GM12892 (cell line): ENCODE measurements around the gene VOPP1.
"Not testable (repeated sequence)": the region's sequence is repeated elsewhere in the genome, so short reads cannot be mapped to it uniquely, and the experiment has no call there.

Source experiments
- DNase-seq: peaks from one replicate; pipeline ENCODE4 v3.0.0; 2011; ENCODE audit not compliant: insufficient read length
- FAIRE-seq: peaks from 2 replicates; lab custom pipeline; 2011; peaks lifted over from hg19 to GRCh38; lab: Jason Lieb, UNC
- POLR2A ChIP-seq: IDR thresholded peaks from 2 replicates; pipeline ENCODE4 v1.6.1; 2011; ENCODE audit warnings: low read depth, low read length, control low read depth
- POLR2AphosphoS5 ChIP-seq: IDR thresholded peaks from 2 replicates; pipeline ENCODE4 v1.6.1; 2011; ENCODE audit warnings: low read depth, low read length, control low read depth
- TAF1 ChIP-seq: IDR thresholded peaks from 2 replicates; pipeline ENCODE4 v1.6.1; 2011; ENCODE audit warnings: low read depth, mild to moderate bottlenecking, control low read depth, low read length, borderline replicate concordance

The VOPP1 gene

DNA sequence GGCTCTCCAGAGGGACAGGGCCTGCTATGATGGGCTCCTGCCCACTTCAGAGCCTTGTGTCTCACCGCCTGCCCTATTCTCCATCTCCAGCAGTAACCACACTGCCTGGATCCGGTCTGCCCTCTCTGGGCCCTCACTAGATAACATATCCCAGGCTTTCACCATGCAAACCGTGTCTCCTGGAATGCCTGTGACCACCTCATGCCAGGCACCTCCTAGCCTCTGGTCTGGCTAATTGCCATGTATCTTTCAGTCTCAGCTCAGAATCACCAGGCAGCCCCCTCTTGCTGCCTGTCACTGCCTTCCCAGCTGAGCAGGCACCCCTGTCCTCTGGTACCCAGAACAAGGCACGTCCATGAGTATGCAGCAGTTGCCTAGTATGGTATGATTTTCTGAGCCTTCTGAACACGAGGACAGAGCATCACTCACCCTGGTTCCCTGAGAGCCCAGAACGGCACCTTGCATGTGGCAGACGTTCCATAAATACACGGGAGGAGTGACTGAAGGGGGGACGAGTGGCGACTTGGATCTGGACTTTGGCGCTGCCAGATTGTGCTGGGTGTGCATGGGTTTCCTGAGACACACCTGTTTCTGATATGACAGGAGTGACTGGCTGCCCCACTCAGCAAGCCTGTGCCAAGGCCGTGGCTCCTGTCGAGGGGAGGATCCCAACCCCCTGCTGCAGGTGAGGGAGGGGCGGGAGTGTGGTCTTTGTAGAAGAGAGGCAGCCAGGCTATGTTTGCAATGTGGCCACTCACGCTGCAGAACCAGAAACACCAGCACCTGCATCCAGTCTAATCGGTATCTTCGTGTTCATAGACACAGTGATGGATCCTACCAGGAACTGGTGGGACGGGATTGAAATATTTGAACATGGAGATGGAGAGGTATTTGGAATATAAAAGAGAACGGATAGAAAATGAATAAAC, 95.2 kb downstream of the VOPP1 start:
- TF ChIP-seq POLR2AphosphoS5 (no peak), POLR2A (no peak), TAF1 (no peak)
- FAIRE-seq (no peak), DNase-seq (no peak)

DNA sequence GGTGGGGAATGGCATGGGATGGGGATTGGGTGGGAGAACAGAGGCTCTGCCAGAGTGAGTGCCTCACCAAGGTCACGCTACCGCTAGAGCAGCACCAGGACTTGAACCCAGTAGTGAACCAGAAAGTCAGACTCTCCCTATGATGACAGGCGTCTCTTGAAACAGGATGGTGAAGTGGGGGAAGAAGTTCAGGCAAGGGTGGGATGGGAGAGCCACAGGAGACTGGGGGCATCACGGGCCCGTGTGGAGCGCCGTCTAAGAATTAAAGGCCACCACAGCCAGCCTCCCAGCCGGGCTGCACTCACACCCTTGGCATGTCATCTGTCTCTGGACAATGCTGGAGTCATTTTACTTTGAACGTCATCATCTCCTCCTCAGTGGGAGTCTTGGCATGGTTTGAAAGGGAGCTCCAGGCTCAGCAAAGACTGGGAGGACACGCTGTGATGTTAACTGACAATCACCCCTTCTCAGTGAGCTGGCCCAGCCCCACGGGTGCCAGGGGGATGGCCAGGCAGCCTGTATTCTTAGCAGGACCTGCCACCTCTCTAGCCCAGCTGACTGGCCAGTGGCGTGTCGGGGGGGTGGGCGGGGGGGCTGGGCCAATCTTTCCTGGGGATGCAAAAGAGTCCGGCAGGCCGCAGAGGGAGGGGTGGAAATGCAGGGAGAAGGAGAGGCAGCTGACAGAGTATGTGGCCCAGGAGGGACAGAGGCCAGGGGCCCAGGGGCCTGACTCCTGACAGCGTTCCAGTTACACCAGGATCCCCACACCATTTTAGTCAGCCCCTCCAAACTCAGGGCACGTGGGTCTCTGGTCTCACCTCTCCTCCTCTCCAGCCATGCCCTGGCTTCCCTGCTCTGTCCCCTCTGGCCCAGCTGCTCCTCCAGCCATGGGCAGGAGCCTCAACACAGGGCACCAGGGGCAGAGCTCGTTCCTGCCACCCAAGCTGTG, 96.2 kb downstream of the VOPP1 start:
- DNase-seq (no peak), FAIRE-seq (no peak)
- TF ChIP-seq POLR2AphosphoS5 (no peak), POLR2A (no peak), TAF1 (no peak)

DNA sequence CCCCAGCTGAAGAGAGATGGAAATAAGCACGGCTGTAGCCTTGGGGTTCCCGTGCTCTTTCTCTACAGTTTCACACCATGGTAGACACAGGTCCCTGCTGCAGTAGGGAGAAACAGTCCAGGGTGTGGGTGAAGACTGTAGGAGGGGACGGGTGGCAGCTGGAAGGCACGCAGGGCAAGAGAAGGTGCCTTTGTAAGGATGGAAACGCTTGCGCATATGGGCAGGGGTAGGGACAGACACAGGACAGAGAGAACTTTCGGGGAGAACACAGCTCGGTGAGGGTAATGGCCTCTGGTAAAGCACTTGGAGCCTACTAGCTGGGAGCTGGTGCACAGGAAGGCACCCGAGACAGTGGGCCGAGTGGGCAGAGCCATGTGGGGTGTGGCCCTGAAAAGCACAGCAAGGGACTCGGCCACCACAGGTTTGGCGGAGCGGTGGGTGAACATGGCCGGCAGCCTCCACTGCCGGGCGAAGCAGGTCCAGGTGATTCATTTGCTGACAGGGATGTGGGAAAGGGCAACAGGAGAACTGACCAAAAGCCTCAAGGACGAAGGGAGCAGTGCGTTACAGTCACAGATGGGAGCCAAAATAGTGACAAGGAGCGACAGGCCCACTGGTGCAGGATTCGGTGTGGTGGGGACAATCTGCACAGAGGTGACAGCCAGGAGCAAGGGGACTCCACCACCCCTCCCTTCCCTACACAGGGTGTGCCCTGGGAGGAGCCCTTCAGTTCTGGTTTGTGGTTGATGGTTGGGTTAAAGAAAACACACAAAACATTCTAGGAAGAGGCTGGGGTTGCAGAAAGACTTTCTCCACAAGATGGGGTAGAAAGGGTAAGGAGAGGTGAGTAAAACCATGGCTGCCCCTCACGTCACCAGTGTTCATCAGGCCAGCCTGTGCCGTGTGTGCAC, 97.1 kb downstream of the VOPP1 start:
- FAIRE-seq = no peak
- no peak for DNase-seq
- TF ChIP-seq POLR2AphosphoS5 = no peak

DNA sequence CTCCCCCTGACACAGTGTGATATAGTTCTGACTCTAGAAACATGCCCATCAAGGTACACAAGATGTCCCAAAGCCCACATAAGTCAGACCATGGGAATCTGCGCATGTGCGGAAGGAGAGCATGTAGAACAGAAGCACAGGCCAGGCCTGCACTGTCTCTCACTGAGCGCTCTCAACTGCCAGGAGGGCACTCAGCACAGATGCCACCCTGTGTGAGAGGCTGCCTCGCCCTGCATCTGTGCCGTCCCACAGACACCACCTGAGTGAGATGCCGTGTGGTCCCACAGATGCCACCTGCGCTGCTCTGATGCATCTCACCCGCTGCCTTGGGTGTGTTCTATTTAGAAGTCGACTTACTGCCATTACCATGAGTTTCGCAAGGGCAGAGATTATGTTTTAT, 98.4 kb downstream of the VOPP1 start:
- FAIRE-seq = no peak
- DNase-seq = no peak
- TF ChIP-seq POLR2A (no peak), POLR2AphosphoS5 (no peak), TAF1 (no peak)

DNA sequence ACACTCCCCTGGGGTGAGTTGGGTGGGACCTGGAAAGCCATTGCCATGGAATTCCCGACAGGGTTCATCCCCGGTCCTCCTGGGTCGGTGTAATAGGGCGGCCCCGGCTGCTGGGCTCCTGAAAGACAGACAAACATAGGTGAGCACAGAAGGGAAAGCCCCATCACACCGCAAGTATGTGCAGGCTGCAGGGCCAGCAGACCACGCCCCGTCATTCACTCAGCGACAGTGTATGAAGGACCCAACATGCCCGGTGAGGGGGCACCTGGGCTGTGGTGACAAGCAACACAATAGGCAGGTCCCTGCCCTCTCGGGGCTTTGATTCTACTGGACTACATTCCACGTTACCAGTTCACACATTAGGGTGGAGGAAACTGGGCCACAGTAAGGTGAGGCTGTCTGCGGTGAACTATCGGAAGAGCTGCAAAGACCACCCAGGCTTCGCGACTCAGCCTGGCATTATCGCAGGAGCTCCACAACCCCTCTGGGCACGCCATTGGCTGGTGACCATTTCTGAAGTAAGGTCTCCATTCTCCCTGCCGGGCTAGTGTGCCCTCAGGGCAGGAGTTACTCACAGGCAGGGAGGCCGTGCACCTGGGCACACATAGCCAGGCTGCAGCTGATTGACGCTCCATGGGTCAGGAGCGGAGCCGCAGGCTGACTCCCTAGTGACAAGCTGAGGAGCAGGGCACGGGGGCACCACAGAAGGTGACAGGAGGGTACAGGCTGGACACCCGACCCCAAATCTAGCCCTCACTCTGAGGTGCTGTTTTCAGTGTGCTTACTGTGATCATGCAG, 99.2 kb downstream of the VOPP1 start:
- DNase-seq (no peak), FAIRE-seq (no peak)
- no peak for TF ChIP-seq POLR2AphosphoS5
- no peak for TF ChIP-seq TAF1
- no peak for TF ChIP-seq POLR2A

DNA sequence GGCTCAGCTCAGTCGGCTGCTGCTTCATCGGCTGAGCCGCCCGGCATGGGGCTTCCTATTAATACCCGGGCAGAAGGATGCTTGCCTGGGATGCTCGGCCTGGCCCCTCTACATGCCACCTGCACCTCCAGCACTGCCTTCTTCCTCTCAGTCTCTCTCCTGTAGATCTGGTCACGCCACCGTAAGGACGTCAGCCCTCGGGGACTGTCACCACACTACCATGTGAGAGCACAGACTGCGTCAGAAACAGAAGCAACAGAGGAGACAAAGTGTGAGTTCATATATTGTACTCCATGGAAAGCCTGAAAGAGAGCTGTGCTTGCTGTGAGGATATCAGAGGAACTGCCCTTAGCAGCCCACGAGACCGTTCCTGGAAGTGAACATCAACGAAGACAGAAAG, 99.9 kb downstream of the VOPP1 start:
- FAIRE-seq = peak; percentile 53
- not testable (repeated sequence) for DNase-seq

DNA sequence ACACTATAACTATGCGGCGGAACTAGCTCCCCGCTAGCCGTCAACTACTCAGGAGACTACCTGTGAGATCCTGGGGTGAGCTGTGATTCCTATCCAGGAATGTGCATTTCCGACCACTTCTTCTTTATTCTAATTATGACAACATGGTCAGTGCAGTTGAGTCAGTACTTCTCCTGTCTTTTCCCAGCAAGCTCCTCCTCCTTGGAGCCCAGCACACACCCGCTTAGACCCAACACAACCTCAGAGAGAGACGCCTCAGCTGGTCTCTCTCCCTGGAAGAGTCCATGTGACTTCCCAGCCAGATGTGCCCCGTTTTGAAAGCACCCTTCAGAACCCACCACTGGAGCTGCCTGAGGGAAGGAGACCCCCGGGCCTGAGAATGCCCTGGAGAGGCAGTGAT, 100.7 kb downstream of the VOPP1 start:
- peak; percentile 27 for FAIRE-seq
- not testable (repeated sequence) for DNase-seq

DNA sequence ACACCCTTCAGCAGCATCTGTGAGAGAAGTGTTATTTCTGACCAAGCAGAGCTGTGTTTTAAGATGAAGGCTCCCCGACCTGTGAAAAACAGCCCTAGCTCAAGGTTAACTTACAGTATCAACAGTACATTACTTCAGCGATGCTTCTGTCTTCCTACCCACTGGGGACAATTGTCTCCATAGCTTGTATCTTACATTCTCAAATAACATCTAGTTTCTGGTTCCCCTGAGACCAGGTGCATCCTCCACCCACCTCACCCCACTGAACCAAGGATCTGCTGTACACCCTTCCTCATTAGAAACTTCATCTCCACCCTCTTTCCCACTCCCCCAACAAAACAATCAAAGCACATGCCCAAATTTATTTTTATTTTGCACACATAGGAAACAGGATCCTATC, 102.0 kb downstream of the VOPP1 start:
- DNase-seq (no peak), FAIRE-seq (no peak)
- no peak for TF ChIP-seq TAF1
- no peak for TF ChIP-seq POLR2AphosphoS5
- TF ChIP-seq POLR2A = no peak

DNA sequence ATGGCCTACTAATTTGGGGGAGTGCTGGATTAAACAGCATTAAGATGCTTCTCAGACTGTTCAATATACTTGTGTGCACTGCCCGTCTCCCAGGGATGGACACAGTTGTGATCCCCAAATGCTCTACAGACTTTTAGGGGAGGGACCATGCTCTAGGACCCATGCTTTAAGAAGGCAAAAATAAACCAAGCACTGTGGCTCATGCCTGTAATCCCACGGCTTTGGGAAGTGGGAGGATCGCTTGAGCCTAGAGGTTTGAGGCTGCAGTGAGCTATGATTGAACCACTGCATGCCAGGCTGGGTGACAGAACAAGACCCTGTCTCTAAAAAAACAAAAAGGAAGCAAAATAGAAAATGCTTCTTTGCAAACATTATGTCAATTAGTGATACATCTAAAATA, 102.6 kb downstream of the VOPP1 start:
- TF ChIP-seq POLR2AphosphoS5 (0 out of 2 replicates have a peak, but pooled peaks have one; percentile 6), POLR2A (no peak)
- FAIRE-seq (no peak), DNase-seq (no peak)

DNA sequence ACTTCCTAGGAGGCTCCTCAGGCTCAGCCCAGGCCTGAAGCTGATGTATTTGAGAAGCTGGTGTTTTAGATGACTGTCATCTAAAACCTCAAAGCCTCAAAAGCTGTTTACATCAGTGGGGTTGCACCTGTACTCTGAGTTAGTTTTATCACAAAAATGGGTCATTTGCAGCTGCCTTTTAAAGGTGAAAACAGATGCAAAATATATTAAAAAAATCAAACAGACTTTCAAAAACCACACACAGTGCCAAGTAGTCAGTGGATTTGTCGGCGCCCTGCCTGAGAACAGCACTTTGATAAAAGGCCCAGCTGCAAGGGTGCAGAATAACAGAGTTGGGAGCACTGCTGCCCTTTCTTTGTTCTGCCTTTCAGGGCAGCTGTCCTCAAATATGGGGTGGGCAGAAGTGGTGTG, 103.0 kb downstream of the VOPP1 start:
- no peak for DNase-seq
- no peak for TF ChIP-seq TAF1
- TF ChIP-seq POLR2A = no peak; the same call in 1 of the 2 replicates
- TF ChIP-seq POLR2AphosphoS5 = no peak
- FAIRE-seq = peak; percentile 33
